Ascending aorta (tissue), 2 donors: ENCODE measurements around the gene LBHD1. TPM values are rescaled to one million over a fixed set of nuclear protein-coding genes. Genes with fewer than 3 reads are reported as not detected.
"Not testable (repeated sequence)": the region's sequence is repeated elsewhere in the genome, so short reads cannot be mapped to it uniquely, and the experiment has no call there.

Experiments used
- DNase-seq, 2 donors: peaks; one replicate each; pipeline ENCODE4 v3.0.0-alpha.2; 2019; ENCODE audit warnings: low spot score in 2 of 2
- H3K27ac ChIP-seq, 2 donors: fragments of 200-600 bp; sonication (generic); one replicate each; pipeline ENCODE4 v1.5.1; 2016 to 2017; ENCODE audit warnings: mild to moderate bottlenecking in 1 of 2
- H3K27me3 ChIP-seq: fragments of 200-600 bp; sonication (generic); one replicate; pipeline ENCODE4 v1.5.1; 2017
- H3K36me3 ChIP-seq, 2 donors: fragments of 200-600 bp; sonication (generic); one replicate each; pipeline ENCODE4 v1.5.1; 2016
- H3K4me1 ChIP-seq, 2 donors: fragments of 200-600 bp; sonication (generic); one replicate each; pipeline ENCODE4 v1.5.1; 2016 to 2017; ENCODE audit warnings: mild to moderate bottlenecking in 1 of 2
- H3K4me3 ChIP-seq, 2 donors: fragments of 200-600 bp; sonication (generic); one replicate each; pipeline ENCODE4 v1.5.1; 2016 to 2017; ENCODE audit warnings: mild to moderate bottlenecking in 1 of 2
- H3K9me3 ChIP-seq, 2 donors: fragments of 200-600 bp; sonication (generic); one replicate each; pipeline ENCODE4 v1.5.1; 2016
- intact Hi-C: fragments of 100-400 bp; cut with DNase I; formaldehyde crosslinking; loops from one replicate; pipeline ENCODE4 v1.15.1; 2023
- total RNA-seq: library from RNA; depleted of rRNA; stranded (reverse); fragments of >200 nt; gene quantifications from one replicate; pipeline ENCODE4 v1.1.0, GENCODE V29; 2016
- TF ChIP-seq, protein P1 (sequence below), 3 experiments: fragments of 200-600 bp in 2 of 3; fragments of 450-650 bp in 1 of 3; sonication (generic) in 2 of 3; IDR thresholded peaks; one replicate each; pipeline ENCODE4 v1.5.1; 2016 to 2019; ENCODE audit warnings: antibody characterized with exemption in 3 of 3, mild to moderate bottlenecking in 1 of 3, moderate library complexity in 1 of 3

Gene LBHD1
- total RNA-seq, 1 donor from 2014 or later, result not detected

DNA sequence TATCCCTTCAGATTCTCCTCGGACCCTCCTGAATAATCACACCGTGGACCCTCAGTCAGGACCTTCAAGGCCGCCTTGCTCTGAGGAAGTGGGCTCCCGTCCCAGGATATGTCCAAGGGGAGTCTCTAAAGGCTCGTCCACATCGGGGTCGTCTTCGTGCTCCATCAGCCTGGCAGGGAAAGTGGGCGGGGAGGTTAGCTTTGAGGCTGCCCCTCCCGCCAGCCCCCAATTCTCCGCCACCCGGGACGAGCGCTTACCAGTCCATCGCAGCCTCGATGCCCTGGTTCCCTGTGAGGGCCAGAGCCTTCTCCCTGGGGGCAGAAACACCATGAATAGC is 6.3 kb upstream of the LBHD1 start:
- DNase-seq, result no peak
- peaks cover 7 to 11% of the 10 kb centered on the region in 2 donors for H3K4me1 ChIP-seq
- TF ChIP-seq, protein P1, sequence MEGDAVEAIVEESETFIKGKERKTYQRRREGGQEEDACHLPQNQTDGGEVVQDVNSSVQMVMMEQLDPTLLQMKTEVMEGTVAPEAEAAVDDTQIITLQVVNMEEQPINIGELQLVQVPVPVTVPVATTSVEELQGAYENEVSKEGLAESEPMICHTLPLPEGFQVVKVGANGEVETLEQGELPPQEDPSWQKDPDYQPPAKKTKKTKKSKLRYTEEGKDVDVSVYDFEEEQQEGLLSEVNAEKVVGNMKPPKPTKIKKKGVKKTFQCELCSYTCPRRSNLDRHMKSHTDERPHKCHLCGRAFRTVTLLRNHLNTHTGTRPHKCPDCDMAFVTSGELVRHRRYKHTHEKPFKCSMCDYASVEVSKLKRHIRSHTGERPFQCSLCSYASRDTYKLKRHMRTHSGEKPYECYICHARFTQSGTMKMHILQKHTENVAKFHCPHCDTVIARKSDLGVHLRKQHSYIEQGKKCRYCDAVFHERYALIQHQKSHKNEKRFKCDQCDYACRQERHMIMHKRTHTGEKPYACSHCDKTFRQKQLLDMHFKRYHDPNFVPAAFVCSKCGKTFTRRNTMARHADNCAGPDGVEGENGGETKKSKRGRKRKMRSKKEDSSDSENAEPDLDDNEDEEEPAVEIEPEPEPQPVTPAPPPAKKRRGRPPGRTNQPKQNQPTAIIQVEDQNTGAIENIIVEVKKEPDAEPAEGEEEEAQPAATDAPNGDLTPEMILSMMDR (IDR thresholded peaks at IDR 0.05), result no peak
- intact Hi-C loops, result loop anchor here (2.0 to 5.0 kb wide), 2 partner anchors 26 to 76 kb away; partner anchors contain the start of genes INTS5 and MTA2
- H3K36me3 ChIP-seq, result peaks cover 21 to 27% of the 10 kb centered on the region in 2 donors
- peak overlapping the region; percentile 96 for H3K27ac ChIP-seq
- H3K9me3 ChIP-seq, result no peaks in the 10 kb centered on the region
- H3K4me3 ChIP-seq, result peak overlapping the region; percentile 78 to 100
- H3K27me3 ChIP-seq, result no peaks in the 10 kb centered on the region

DNA sequence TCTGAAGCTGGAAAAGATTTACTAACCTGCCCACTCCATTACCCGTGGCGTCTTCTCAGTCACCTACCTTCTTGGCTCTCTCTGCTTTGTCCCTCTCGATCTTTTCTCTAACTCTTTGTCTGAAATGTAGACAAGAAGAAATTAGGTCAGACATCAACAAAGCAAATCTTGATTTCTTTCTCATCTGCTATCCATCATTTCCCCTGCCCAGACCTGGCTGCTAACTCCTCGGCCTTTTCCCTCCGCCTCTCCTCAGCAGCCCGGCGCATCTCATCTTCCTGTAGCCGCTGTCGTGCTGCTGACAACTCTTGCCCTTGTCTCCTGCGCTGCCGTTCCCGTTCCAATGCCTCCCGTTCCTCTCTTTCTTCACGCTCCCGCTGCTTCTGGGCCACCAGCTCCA is 5.6 kb upstream of the LBHD1 start:
- Histone ChIP-seq H3K4me1 (peaks cover 9 to 14% of the 10 kb centered on the region in 2 donors), H3K27ac (peak overlapping the region in 1 of 2 donors; percentile 96), H3K4me3 (peak overlapping the region; percentile 78 to 100), H3K9me3 (no peaks in the 10 kb centered on the region), H3K36me3 (peaks cover 21 to 27% of the 10 kb centered on the region in 2 donors), H3K27me3 (no peaks in the 10 kb centered on the region)
- TF ChIP-seq, protein P1 (IDR thresholded peaks at IDR 0.05), result no peak
- DNase-seq, result no peak
- intact Hi-C loops, result loop anchor here (2.0 to 5.0 kb wide), 2 partner anchors 25 to 75 kb away; partner anchors contain the start of genes INTS5 and MTA2

DNA sequence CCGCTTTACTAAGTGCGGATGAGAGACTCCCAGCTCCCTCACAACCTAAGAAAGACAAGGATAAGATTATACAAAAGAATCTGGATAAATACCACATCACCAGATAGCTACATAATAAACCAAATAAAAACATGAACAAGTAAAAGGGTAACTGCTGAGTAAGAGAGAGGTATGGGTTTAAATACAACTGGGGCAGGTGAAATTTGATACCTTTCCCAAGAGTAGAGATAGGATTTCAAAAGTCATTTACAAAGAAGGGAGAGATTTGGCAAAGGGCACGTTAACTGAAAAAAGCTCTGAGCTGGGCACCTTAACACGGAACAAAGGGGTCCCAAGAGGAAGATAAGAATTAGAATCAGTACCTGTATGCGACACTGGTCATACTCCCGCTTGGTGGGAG is 5.1 kb upstream of the LBHD1 start:
- H3K4me3 ChIP-seq, result no peak overlapping the region
- DNase-seq, result no peak
- H3K4me1 ChIP-seq, result peaks cover 12 to 16% of the 10 kb centered on the region in 2 donors
- no peaks in the 10 kb centered on the region for H3K9me3 ChIP-seq
- no peaks in the 10 kb centered on the region for H3K27me3 ChIP-seq
- TF ChIP-seq, protein P1 (IDR thresholded peaks at IDR 0.05), result no peak
- no peak overlapping the region for H3K27ac ChIP-seq
- intact Hi-C loops, result loop anchor here (5.0 kb wide), 1 partner anchor 75 kb away; the partner anchor contains the start of gene MTA2
- H3K36me3 ChIP-seq, result peaks cover 21 to 27% of the 10 kb centered on the region in 2 donors

DNA sequence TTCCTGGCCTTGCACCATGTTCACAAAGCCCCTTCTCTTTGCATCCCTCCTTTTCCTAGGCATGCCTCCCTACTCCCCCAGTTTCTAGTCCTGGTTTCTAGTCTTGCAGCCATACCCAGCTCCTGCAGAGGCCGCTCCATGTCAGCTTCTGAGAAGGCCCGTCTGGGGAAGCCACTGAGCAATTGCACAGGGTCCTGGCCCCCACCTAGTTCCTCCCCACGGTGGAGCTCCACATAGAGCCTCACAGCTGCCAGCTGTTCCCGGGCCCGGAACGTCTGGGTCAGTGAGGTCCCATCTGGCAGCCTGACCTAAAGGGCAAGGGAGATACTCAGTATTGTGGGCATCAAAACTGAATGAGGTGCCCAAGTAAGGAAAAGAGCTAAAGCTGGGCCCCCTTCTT is 4.6 kb upstream of the LBHD1 start:
- H3K4me1 ChIP-seq, result peaks cover 12 to 16% of the 10 kb centered on the region in 2 donors
- intact Hi-C loops, result loop anchor here (5.0 kb wide), 1 partner anchor 74 kb away; the partner anchor contains the start of gene MTA2
- TF ChIP-seq, protein P1 (IDR thresholded peaks at IDR 0.05), result no peak

DNA sequence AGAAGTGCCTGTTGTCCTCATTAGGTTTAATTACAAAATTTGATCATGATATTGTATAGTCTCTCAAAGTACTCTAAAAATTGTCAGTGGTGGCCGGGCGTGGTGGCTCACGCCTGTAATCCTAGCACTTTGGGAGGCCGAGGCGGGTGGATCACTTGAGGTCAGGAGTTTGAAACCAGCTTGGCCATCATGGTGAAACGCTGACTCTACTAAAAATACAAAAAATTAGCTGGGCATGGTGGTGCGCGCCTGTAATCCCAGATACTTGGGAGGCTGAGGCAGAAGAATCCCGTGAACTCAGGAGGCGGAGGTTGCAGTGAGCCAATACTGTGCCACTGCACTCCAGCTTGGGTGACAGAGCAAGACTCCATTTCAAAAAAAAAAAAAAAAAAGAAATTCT is 3.3 kb upstream of the LBHD1 start:
- peaks cover 21 to 27% of the 10 kb centered on the region in 2 donors for H3K36me3 ChIP-seq
- H3K4me1 ChIP-seq, result peaks cover 17 to 19% of the 10 kb centered on the region in 2 donors
- not testable (repeated sequence) for H3K4me3 ChIP-seq, H3K27ac ChIP-seq, H3K9me3 ChIP-seq, H3K27me3 ChIP-seq, DNase-seq
- intact Hi-C loops, result loop anchor here (5.0 kb wide), 1 partner anchor 73 kb away; the partner anchor contains the start of gene MTA2

More for the DNA sequence above, 4.6 kb upstream of the LBHD1 start:
- Histone ChIP-seq H3K27ac (no peak overlapping the region), H3K9me3 (no peaks in the 10 kb centered on the region), H3K27me3 (no peaks in the 10 kb centered on the region), H3K4me3 (no peak overlapping the region), H3K36me3 (peaks cover 21 to 27% of the 10 kb centered on the region in 2 donors)
- no peak for DNase-seq

DNA sequence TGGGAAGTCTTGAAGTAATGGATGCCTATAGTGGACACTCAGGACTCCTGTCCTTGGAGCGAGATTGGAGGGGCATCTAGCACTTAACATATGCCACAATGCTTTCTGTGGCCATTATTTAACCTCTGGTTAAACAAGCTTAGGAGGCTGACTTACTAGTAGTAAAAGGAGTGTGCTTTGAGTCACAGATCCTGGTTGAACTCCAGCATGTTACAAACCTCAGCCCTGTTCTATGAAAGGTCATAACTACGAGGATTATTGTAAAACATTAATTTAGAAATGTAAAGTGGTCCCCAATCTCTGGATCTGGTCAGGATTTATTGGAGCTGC is 1.1 kb upstream of the LBHD1 start:
- intact Hi-C loops, result no loop called here

More for the DNA sequence above, 1.1 kb upstream of the LBHD1 start:
- H3K4me1 ChIP-seq, result peaks cover 14 to 15% of the 10 kb centered on the region in 2 donors
- peak overlapping the region in 1 of 2 donors; percentile 78 for H3K4me3 ChIP-seq
- TF ChIP-seq, protein P1 (IDR thresholded peaks at IDR 0.05), result no peak
- no peak overlapping the region for H3K27ac ChIP-seq
- no peaks in the 10 kb centered on the region for H3K27me3 ChIP-seq
- no peak for DNase-seq
- H3K9me3 ChIP-seq, result no peaks in the 10 kb centered on the region
- peaks cover 21 to 27% of the 10 kb centered on the region in 2 donors for H3K36me3 ChIP-seq
